ENCODE measurements around the gene LAMA1. TPM values are rescaled to one million over a fixed set of nuclear protein-coding genes. Genes with fewer than 3 reads are reported as not detected.

The LAMA1 gene
- total and polyA plus RNA-seq, 2 of the 4 experiments (the other 2 are of a cell fraction), result 10.9 to 15.5 TPM

- H3K56ac ChIP-seq (ENCODE audit: extremely low read depth, insufficient read depth, low read length), result no peak overlapping the region
- no peak overlapping the region for H2AFZ ChIP-seq (replicated peaks; ENCODE audit: low read length, poor library complexity)
- in situ Hi-C loops (cut with MboI; ENCODE audit: low sequenced_read_pairs), result no loop called here
- H3K14ac ChIP-seq (replicated peaks; ENCODE audit: low read depth, low read length), result no peak overlapping the region
- 90% methylated on average over 6 of the region's 16 CpGs; no CpG with 5 or more reads in 1 of the 2 experiments for WGBS, 2 experiments (ENCODE audit: extremely low coverage in 2 of 2, insufficient read length in 1 of 2)
- H3K23ac ChIP-seq (ENCODE audit: low read depth, low read length), result no peak overlapping the region
- no peak overlapping the region for H4K5ac ChIP-seq (ENCODE audit: low read depth, low read length)
- no TSS peak for BruUV-seq (replicated peaks)
- no peak overlapping the region for H3K4me2 ChIP-seq (ENCODE audit: low read depth, low read length)
- H3K79me1 ChIP-seq (ENCODE audit: low read depth in 1 of 2, low read length in 2 of 2), result no peaks in the 10 kb centered on the region
- H4K8ac ChIP-seq (ENCODE audit: low read depth in 2 of 2, low read length in 2 of 2), result no peak overlapping the region
- POLR2A ChIA-PET (ENCODE audit: unreplicated experiment), result no interaction called here
- no peaks in the 10 kb centered on the region for H4K20me1 ChIP-seq (ENCODE audit: insufficient read depth, low read length)
- CTCF ChIA-PET, result no interaction called here
- H3K36me3 ChIP-seq (ENCODE audit: control insufficient read depth, insufficient read depth, low read length), result peaks cover 9% of the 10 kb centered on the region
- H3K9ac ChIP-seq (ENCODE audit: low read depth, low read length), result no peak overlapping the region
- H2BK120ac ChIP-seq (ENCODE audit: low read depth, low read length), result no peak overlapping the region
- H3K9me1 ChIP-seq (ENCODE audit: insufficient read depth, low read length), result no peaks in the 10 kb centered on the region
- DNase-seq (peak; percentile 43), ATAC-seq (ENCODE audit: low read depth) (peak; percentile 35; the same call in 1 of the 2 replicates)
- no peak overlapping the region for H3K27ac ChIP-seq (ENCODE audit: insufficient read depth, low read length)
- no peak overlapping the region for H3K18ac ChIP-seq (ENCODE audit: low read depth, low read length)
- intact Hi-C loops (cut with micrococcal nuclease), result no loop called here
- H3K4ac ChIP-seq (ENCODE audit: low read depth, low read length), result no peak overlapping the region
- H2BK20ac ChIP-seq (ENCODE audit: low read depth, low read length), result no peak overlapping the region
- no peak overlapping the region for H3K4me3 ChIP-seq (ENCODE audit: insufficient read depth, low read depth, low read length)
- H2BK5ac ChIP-seq (ENCODE audit: low read depth, low read length, poor library complexity, severe bottlenecking), result no peak overlapping the region
- no peak overlapping the region for H2BK15ac ChIP-seq (ENCODE audit: low read depth, low read length)
- no peaks in the 10 kb centered on the region for H3K9me3 ChIP-seq (ENCODE audit: control insufficient read depth, insufficient read depth, low read length)
- no peak overlapping the region for H2AK5ac ChIP-seq (ENCODE audit: low read depth, low read length)
- H4K91ac ChIP-seq (ENCODE audit: insufficient read depth, low read depth, low read length), result no peak overlapping the region
- H2AK9ac ChIP-seq (replicated peaks; ENCODE audit: low read depth, low read length, poor library complexity), result no peak overlapping the region
- H3K27me3 ChIP-seq (ENCODE audit: control insufficient read depth, insufficient read depth, low read length), result no peaks in the 10 kb centered on the region
- H3K4me1 ChIP-seq (ENCODE audit: control insufficient read depth, insufficient read depth, low read length), result no peaks in the 10 kb centered on the region
- dilution Hi-C loops (cut with HindIII; ENCODE audit: low sequenced_read_pairs, unreplicated experiment), result no loop called here
- no peak for TF ChIP-seq RCOR1 (IDR thresholded peaks at IDR 0.05; ENCODE audit: insufficient replicate concordance, low read length)
- TF ChIP-seq SMC3 (IDR thresholded peaks at IDR 0.05; ENCODE audit: low read depth, low read length), result no peak
- no peak for TF ChIP-seq CEBPB (IDR thresholded peaks at IDR 0.05; ENCODE audit: low read depth, low read length)
- TF ChIP-seq MAZ (IDR thresholded peaks at IDR 0.05; ENCODE audit: borderline replicate concordance, low read depth, low read length), result no peak
- TF ChIP-seq FOS (IDR thresholded peaks at IDR 0.05; ENCODE audit: low read depth, low read length), result no peak
- no peak for TF ChIP-seq NFE2L2 (IDR thresholded peaks at IDR 0.05; ENCODE audit: low read depth, low read length)
- peak; percentile 35 for TF ChIP-seq CTCF (conservative IDR thresholded peaks at IDR 0.05; ENCODE audit: low read depth, low read length)
- TF ChIP-seq RFX5 (IDR thresholded peaks at IDR 0.05; ENCODE audit: low read depth, low read length), result no peak
- peak; percentile 31 for TF ChIP-seq RAD21 (IDR thresholded peaks at IDR 0.05; ENCODE audit: low read length)
- no peak for TF ChIP-seq MAFK (IDR thresholded peaks at IDR 0.05; ENCODE audit: low read depth, low read length)
- TF ChIP-seq BHLHE40 (IDR thresholded peaks at IDR 0.05; ENCODE audit: low read depth, low read length), result no peak
- no peak for TF ChIP-seq MXI1 (IDR thresholded peaks at IDR 0.05; ENCODE audit: borderline replicate concordance, low read depth, low read length)
- no peak for TF ChIP-seq ELK1 (IDR thresholded peaks at IDR 0.05; ENCODE audit: borderline replicate concordance, low read depth, low read length)
- no peak for TF ChIP-seq POLR2A (IDR thresholded peaks at IDR 0.05; ENCODE audit: low read depth, low read length)
- TF ChIP-seq USF2 (IDR thresholded peaks at IDR 0.05; ENCODE audit: low read depth, low read length), result peak; percentile 3; the same call in 1 of the 2 replicates
Observed at GRCh38 chr18:7021994-7022840, 95.4 kb downstream of the LAMA1 start.
